ENCODE data around the gene TNXB. TPM values are rescaled to one million over a fixed set of nuclear protein-coding genes. Genes with fewer than 3 reads are reported as not detected.
A peak's percentile ranks its signal among the peaks of the same experiment; 100 is the strongest.

The TNXB gene
- polyA plus RNA-seq, 2 of the 4 experiments (the other 2 are of a cell fraction), result 0.80 to 1.7 TPM

GRCh38 chr6:32088487-32089049 is 20.6 kb downstream of the TNXB start (continued):
- TF ChIP-seq ATOH8 (CRISPR knock-in tag; IDR thresholded peaks at IDR 0.05; ENCODE audit: low read depth), result no peak

GRCh38 chr6:32087574-32088486 is 21.3 kb downstream of the TNXB start:
- peak overlapping the region; percentile 78 for H3K4me2 ChIP-seq
- ChIA-PET CTCF (interaction anchor here (0.6 to 5.9 kb wide), 10 partner anchors 10 to 122 kb away, joined by 3 to 41 read pairs (median 4); no protein-coding TSS in a partner anchor), POLR2A (interaction anchor here (1.0 kb wide), 1 partner anchor 66 kb away, joined by 3 read pairs; no protein-coding TSS in a partner anchor)
- H3K9me3 ChIP-seq, result no peaks in the 10 kb centered on the region
- peak overlapping the region; percentile 68 to 91 for H3K27ac ChIP-seq
- WGBS (ENCODE audit: missing lambda C conversion rate), result 64% methylated on average over 12 of the region's 50 CpGs
- H3K4me1 ChIP-seq, result peaks cover 9% of the 10 kb centered on the region; the same call in 2 of the 3 replicates
- DNase-seq (ENCODE audit: low read depth in 1 of 2, low spot score in 1 of 2) (peak; percentile 63 to 88), FAIRE-seq (no peak), ATAC-seq (peak; percentile 93 to 98)
- TF ChIP-seq MAX (IDR thresholded peaks at IDR 0.05) (peak; percentile 44; the same call in 1 of the 2 replicates), RAD21 (conservative IDR thresholded peaks at IDR 0.05 in 1 of 2, IDR thresholded peaks at IDR 0.05 in 1 of 2) (peak; percentile 60 to 78), JUN (IDR thresholded peaks at IDR 0.05) (peak in 1 of 2 experiments; percentile 36; a peak in 1 of 5 replicates), CTCF (IDR thresholded peaks at IDR 0.05) (peak; percentile 45; the same call in 2 of the 3 replicates), ZC3H11A (IDR thresholded peaks at IDR 0.05) (no peak), POLR2A (IDR thresholded peaks at IDR 0.05; ENCODE audit: low read length) (no peak), SMC3 (IDR thresholded peaks at IDR 0.05) (peak; percentile 66)
- H3K4me3 ChIP-seq, result peak overlapping the region; percentile 33; the same call in 1 of the 3 replicates

- 71% methylated on average over 20 of the region's 45 CpGs for WGBS (ENCODE audit: missing lambda C conversion rate)
- no peak for FAIRE-seq
- Histone ChIP-seq H3K9me3 (no peaks in the 10 kb centered on the region), H3K27ac (peak overlapping the region in 1 of 2 experiments; percentile 91; a peak in 3 of 6 replicates), H3K4me1 (peaks cover 7% of the 10 kb centered on the region; the same call in 1 of the 3 replicates), H3K4me3 (no peak overlapping the region), H3K4me2 (peak overlapping the region; percentile 78)
- ATAC-seq, result peak in 1 of 2 experiments; percentile 11; a peak in 3 of 6 replicates
- POLR2A ChIA-PET, result interaction anchor here (1.0 kb wide), 1 partner anchor 66 kb away, joined by 3 read pairs; no protein-coding TSS in a partner anchor
- no peak for TF ChIP-seq JUNB (IDR thresholded peaks at IDR 0.05)
- no peak for TF ChIP-seq HES2 (IDR thresholded peaks at IDR 0.05)
- no peak for TF ChIP-seq EHF (CRISPR knock-in tag; IDR thresholded peaks at IDR 0.05)
- no peak for TF ChIP-seq HOXA7 (CRISPR knock-in tag; IDR thresholded peaks at IDR 0.05)
- TF ChIP-seq MYC (IDR thresholded peaks at IDR 0.05; ENCODE audit: borderline replicate concordance, low read length), result no peak
- TF ChIP-seq FOSB (CRISPR knock-in tag; IDR thresholded peaks at IDR 0.05), result no peak
- no peak for TF ChIP-seq PBX3 (IDR thresholded peaks at IDR 0.05)
- DNase-seq (ENCODE audit: low read depth in 1 of 2, low spot score in 1 of 2), result no peak
- CTCF ChIA-PET, result interaction anchor here (1.4 to 5.9 kb wide), 7 partner anchors 10 to 30 kb away, joined by 4 to 41 read pairs (median 5); no protein-coding TSS in a partner anchor
These were observed 22.2 kb downstream of the TNXB start for GRCh38 chr6:32086661-32087573.
